HG02840 (cell line): ENCODE measurements around the gene PRKCZ.

ENCODE experiments used
- ATAC-seq: cut with Tn5 transposase; IDR thresholded peaks from one replicate; pipeline ENCODE4 v1.9.1; 2021; ENCODE audit warnings: mild to moderate bottlenecking, moderate library complexity, moderate number of reproducible peaks; ENCODE audit not compliant: unreplicated experiment, low FRiP score

Gene PRKCZ

GRCh38 chr1:2201062-2201461 lies 150.9 kb downstream of the PRKCZ start:
- ATAC-seq, result no peak

- no peak for ATAC-seq
Observed at GRCh38 chr1:2202008-2202575, 151.9 kb downstream of the PRKCZ start.

DNA sequence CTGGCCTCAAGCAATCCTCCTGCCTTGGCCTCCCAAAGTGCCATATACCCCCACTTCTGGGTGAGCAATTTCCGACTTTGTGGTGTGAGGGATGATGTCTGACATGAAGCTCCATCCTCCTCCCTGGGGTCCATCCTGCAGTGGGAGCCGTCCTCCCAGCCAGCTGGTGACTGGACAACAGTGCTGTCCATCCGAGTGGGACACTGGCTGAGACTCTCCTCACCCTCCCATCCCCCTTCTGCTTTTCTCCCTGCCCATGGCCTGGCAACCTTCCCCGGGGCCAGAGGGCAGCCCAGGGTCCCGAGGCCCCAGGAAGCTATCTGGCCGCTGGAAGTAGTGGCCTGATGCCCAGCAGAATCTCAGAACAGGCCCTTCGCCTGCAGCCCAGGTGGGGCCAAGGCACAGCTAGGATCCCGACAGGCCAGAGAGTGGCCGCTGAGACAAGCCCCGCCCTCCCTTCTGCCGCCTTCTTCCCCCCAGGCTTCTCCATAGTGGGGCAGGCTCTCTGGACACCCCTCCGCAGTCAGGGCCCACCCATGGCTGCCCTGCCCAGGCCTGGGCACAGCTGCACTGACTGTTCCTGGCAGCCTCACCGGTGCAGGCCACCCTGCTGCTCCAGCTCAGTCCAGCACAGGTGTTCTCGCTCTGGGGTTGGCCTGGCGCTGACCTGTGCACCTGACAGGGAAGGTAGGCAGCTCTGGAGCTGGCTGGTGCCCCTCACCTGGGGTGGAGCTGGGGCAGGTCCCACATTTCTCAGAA lies 152.8 kb downstream of the PRKCZ start:
- no peak for ATAC-seq

DNA sequence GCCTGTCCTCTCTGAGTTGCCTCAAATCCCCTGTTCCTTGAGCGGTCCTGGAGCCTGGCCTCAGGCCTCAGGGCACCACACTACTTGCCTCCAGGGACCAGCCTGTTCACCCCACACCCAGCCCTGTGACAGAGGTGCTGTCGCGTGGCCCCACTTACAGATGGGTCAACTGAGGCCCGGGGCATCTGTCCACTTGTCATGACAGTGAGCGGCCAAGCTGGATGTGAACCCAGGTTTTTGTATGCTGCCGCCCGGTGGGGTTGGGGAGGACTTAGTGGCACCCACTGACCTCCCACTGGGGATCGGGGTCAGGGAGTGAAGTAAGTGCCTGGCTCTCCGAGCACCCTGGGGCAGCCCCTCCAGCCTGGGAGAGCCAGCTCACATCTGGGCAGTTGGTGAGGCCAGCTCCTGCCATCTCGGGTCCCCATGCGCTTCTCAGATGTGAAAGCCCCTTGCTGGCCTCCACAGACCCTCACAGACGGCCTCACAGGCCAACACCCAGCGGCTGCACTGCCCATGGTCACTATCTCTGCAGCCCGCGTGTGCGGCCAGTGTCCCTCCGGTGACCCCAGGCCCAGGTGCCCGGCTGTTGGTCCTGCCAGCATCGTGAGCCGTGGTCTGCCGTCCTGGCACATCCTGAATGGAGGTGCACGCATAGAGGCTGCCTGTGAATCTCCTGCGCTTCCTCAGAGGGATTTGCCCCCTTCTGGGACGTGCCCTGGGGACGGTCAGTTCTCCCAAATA lies 153.6 kb downstream of the PRKCZ start:
- ATAC-seq, result no peak

- ATAC-seq, result no peak
Observed at GRCh38 chr1:2204415-2205190, 154.4 kb downstream of the PRKCZ start.

DNA sequence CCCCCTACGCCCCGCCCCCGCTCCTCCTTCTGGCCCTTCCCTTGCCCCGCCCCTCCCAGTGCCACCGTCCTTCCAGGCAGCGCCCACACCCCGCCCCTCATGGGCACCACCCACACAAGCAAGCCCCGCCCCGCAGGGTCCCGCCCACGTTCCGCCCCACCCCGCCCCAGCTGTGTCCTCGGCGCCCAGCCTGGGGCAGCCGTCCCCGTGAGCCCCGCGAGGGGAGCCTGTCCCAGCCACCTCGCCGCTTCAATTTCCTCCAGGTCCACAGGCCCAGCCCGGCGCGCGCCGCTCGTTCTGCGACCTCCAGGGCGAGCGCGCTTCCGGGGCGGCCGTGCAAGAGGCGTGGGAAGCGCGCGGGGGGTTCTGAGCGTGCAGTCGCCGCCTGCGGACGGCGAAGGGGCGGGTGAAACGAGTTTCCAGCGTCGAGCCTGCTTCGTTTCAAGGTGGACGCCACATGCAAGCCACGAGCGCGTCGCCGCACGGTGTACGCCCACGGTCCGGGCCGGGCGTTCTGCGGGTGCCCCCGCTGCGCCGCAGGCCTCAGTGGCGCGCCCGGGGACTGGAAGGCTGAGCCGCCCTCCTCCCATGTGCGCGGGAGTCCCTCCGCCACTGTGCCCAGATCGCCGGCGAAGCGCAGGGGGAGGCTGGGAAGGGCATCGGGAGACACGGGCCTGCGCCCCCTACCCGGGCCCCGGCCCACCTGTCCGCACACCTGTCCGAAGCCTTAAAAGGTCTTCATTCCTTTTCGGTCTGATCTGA lies 155.2 kb downstream of the PRKCZ start:
- ATAC-seq, result peak; percentile 58

DNA sequence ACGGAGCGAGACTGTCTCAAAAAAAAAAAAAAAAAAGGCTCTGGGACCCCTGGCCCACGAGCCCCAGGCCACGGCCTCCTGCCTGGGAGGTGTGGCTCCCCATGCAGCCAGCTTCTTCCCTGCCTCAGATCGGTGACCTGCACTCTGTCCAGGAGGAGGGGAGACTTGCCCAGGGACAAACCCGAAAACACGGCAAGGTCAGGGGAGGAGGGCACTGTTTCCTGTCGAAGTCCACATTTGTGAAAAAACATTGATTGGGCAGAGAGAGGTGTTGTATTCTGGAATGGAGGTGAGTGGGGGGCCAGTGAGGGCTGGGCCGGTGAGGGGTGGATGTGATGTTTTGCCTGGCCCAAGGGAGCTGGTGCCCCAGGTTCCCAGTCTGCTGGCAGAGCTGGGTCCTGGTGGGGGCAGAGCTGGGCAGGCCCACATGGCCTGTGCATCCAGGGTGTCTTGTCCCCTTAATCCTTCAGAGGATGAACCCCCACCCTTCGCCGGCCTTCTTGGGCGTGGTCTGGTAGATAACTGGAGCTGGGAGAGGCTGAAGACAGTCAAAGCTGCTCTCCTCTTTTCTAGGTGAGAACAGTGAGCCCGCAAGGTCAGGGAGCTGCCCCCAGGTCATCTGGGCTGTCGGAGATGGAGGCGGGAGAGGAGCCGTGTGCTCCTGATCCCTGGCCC lies 156.7 kb downstream of the PRKCZ start:
- no peak for ATAC-seq

GRCh38 chr1:2208309-2209239 lies 158.4 kb downstream of the PRKCZ start:
- no peak for ATAC-seq

DNA sequence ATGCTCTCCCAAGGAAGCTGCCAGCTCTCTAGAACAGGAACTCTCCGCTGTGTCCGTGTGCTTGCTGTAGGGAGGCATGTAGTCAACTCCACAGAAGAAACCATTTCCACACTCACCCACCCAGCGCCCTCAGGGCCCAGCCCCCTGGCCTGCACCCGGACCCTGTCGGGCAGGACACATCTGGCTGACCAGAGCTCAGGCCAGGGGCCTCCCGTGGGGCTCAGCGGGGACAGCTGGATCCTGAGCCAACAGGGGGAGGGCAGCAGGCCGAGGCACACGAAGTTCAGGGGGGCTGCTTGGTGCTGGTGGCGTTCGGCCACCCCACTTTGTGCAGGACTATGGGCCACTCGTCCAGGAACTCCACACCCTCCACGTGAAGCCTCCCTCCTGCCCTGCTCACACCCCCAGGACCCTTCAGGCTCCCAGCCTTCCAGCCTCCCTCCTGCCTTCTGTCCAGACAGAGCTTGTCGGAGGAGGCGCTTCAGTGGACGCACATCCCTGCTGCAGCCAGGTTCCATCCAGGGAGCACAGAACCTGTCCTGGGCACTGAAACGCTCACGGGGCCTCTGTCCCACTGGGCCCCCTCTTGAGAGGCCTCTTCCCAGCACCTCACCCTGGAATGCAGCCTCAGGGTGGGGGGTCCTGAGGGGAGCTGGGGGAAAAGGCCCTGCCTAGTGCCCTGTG lies 159.3 kb downstream of the PRKCZ start:
- ATAC-seq, result no peak

DNA sequence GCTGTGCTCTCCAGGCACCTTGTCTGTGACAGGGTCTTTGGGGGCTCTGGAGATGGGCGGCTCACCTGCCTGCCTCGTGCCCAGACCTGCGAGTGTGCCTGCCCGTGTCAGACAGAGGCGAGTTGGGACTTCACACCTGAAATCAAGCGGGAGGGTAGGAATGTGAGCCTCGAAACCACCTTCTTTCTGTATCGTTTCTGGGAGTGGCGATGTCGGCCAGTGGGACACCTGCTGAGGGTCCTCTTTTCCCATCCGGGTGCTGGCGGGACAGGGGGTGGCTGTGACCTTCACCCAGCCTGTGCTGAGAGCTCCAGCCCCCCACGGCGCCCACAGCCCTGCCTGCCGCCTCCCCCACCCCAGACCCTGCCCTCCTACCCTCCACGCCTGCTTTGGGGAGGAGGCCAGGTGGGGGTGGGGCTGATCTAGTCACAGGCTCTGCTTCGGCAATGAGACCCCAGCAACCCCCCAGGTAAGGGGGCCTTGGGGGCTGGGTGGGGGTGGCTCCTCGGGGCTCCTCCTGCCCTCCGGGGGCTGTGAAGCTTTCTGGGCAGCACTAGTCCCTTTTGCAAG lies 160.0 kb downstream of the PRKCZ start:
- ATAC-seq, result no peak

DNA sequence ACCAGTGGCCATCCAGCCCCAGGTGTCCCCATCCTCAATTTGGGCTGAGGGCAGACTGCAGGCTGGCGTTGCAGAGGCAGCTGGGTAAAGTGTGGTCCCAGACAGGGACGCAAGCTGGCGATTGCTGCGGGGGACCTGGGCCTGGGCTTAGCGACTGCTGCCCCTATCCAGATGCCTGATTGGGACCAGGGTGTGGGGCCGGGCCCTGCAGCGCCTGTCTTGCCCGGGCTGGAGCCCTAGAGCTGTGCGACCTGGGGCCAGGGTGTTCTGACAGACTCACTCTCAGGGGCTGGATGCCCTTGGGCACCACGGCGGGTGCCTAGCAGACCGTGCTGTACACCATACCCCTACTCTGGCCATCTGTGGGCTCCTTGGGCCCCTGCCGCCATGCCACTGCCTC lies 160.6 kb downstream of the PRKCZ start:
- ATAC-seq, result no peak

DNA sequence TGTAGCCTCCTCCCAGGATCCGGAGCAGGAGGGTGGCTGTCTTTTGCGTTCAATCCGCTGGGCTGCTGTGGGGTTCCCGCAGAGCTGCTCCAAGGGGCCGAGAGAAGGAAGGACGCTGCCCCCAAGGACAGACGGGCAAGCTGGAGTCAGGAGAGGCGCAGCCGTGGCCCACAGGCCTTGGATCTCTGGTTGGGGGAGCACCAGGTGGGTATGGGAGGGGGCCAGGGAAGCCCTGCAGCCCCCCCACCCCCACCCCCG lies 162.0 kb downstream of the PRKCZ start:
- no peak for ATAC-seq

DNA sequence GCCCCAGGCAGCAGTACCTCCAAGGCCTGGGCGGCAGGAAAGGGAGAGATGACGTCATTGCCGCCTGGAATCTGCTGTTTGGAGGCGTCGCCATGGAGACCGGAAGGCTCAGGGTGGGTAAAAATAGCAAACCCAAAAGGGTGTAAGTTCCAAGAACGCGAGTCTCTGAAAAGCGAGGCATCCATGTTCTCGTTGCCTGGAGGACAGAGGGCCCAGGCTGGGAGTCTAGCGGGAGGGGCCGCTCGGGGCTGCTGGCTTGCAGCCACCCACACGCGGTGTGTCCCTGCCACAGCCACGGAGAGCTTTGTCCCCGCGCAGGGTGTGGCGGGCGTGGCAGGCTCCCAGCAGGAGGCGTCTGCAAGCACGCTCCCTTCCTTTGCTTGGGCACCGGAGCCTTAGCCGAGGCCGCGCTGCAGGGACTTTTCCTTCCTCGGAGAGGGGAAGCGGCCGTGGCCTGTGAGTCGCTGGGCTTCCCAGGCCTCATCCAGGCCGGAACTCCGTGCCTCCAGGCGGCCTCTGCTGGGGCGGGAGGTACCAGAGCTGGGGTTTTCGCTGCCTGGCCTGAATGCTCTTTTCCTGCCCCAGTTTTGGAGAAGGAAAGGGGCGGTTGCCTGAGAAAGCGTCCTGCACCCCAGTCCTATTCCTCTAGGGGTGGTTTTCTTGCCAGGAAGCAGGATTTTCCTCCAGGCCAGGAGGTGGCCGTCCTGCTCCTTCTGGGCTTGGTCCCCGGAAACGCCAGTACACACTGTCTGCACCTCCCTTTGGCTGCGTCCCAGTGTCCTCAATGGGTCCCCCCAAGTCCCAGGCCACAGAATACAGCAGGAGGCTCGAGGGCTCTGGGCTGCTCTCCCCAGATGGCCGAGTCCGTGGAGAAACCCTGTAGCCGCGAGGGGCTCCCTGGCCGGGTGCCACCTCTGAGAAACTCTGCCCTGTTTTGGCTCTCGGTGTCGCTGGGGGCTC lies 162.6 kb downstream of the PRKCZ start:
- no peak for ATAC-seq

- ATAC-seq, result no peak
Observed at GRCh38 chr1:2213576-2214505, 163.6 kb downstream of the PRKCZ start.

DNA sequence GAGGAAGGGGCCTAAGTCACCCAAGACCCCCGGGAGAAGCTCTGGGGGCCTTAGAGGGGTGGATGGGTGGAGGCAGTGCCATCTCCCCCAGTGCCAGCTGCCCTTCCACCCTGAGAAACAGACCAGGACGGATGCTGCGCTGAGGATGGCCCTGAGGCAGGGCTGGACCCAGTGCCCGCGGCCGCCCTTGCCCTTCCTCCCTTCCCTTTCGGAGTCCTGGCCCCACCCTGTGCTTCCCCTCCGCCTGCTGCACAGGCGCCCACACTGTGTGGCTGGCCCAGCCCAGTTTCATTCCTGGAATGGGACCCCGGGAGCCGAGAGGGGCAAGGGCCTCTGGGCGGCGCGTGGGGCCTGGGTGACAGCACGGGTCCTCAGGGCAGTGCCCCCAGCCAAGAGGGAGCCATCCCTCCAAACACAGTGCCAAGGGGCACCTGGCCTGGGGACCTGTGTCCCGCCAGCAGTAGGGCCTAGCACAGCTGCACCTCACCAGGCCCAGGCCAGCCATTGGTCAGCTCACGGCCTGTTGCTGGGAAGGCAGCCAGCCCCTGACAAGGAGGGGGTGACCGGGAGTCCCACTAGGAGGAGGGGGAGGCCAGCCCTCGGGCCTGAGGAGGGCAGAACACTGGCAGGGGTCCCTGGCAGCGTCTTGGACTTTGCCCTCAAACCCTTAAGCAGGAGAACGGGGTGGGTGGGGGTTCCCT lies 164.5 kb downstream of the PRKCZ start:
- no peak for ATAC-seq
